Left ventricle myocardium superior (tissue), 1 donor: ENCODE results near the gene PRKG1. TPM values are rescaled to one million over a fixed set of nuclear protein-coding genes. Genes with fewer than 3 reads are reported as not detected.
A peak's percentile ranks its signal among the peaks of the same experiment; 100 is the strongest.

Experiments
- ATAC-seq: fragments of 200-7000 bp; cut with Tn5 transposase; one replicate; pipeline ENCODE4 v1.9.1; 2020; ENCODE audit warnings: mild to moderate bottlenecking, moderate library complexity
- DNase-seq: peaks from one replicate; pipeline ENCODE4 v3.0.0-alpha.2; 2020
- intact Hi-C: fragments of 100-400 bp; cut with micrococcal nuclease; formaldehyde crosslinking; loops from one replicate; pipeline ENCODE4 v1.11.0; 2022
- total RNA-seq: library from RNA; stranded (reverse); fragmentation: NEBNext Ultra II Directional; extraction: Animal tissue kit (Norgen Biotek cat#: 25700); gene quantifications from one replicate; pipeline ENCODE4 v1.2.1, GENCODE V29; 2021
- donor health status: DM: no; HTN: yes; CAD: no; lungs with severe emphysema.

PRKG1 gene
- total RNA-seq, 1 donor from 2014 or later = 24.9 TPM

DNA sequence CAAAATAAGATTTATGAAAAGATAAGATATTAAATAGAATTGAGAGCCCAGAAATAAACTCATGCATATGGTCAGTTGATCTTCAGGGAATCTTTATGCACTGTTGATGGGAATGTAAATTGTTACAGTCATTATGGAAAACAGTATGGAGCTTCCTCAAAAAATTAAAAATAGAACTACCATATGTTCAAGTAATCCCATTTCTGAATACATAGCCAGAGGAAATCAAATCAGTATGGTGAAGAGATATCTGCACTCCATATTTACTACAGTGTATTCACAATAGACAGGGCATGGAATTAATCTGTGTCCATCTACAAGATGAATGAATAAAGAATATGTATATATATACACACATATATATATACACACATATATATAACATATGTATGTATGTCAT, 747.5 kb downstream of the PRKG1 start:
- DNase-seq (no peak), ATAC-seq (no peak)
- intact Hi-C loops = no loop called here

DNA sequence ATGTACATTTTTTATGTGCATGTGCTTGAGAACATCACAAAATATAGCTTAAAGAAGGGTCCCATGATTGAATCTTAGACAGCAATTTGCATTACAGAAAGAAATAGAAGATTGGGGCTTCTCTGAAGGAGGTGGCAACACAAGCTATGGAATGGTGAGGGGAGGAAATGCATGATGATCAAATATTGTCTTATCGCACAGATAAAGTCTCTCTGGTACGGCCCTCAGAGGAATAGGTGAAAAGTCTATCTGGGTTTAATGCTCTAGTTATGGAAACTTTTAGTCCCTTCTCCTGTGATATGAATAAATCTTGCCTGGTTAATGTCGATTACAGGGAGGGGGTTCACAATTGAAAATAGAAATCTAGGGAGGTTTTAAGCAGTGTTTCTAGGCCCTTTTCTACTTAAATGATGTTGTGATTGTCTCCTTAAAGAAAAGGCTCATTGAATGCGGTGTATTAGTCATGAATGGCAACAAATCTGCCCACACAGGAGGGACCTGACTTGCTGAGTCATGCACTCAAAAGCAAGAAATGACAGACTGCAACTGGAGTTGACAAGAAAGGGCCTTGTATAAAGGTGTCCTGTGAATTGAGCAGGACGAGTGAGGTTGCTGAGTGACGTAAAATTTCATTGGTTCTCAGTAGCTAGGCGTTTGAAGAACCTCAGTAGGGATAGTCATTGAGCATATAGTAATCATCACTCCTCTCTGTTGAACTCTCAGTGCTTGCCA, 758.5 kb downstream of the PRKG1 start:
- DNase-seq (no peak), ATAC-seq (no peak)
- intact Hi-C loops = no loop called here

DNA sequence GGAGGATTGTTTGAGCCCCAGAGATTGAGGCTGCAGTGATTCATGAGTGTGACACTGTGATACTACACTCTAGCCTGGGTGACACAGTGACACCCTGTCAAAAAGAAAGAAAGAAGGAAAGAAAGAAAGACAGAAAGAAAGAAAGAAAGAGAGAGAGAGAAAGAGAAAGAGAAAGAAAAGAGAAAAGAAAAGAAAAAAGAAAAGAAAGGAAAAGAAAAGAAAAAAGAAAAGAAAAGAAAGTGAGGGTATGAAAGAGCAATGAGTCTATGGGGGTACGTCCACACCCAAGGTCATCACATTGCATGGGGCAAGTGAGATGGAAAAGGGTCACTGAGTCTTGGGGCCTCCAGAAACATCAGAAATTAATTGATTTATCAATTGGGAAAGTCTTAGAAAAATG, 760.3 kb downstream of the PRKG1 start:
- ATAC-seq (no peak), DNase-seq (no peak)
- intact Hi-C loops = no loop called here

DNA sequence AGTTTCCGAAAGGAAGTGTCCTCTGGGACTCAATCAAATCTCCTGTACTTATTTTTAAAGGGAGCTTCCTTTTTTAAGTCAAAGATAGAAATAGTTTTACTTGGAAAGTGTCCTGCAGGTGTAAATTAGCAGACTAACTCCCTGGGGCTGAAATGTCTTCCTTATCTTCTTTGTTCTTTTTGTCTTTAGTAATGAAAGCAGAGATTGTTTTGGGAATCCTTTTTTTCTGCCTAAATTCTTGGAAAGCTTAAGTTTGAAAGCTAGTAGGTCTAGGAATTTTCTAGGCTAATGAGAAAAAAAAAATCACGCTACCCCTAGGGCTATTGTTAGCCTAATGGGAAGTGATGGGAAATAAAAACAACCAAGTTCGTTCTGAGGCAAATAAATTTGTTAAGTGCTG, 764.2 kb downstream of the PRKG1 start:
- intact Hi-C loops = no loop called here
- ATAC-seq = no peak
- DNase-seq = no peak

DNA sequence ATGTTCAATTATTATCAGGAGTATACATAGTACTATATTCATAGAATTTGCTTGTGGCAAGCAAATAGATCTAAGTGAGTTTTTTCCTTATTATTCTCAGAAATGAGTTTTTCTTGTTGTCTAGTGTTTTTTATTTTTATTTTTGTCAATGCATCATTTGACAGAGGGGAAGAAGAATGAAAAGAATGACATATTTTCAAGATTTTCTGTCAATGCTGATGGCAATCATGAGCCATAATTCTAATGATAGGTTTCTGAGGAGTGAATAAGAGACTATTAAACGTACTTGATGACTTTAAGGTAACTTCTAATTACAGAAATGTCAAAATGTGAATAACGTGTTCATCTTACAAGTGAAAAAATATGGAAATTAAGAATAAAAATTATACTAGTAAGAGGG, 769.7 kb downstream of the PRKG1 start:
- DNase-seq (no peak), ATAC-seq (no peak)
- intact Hi-C loops = no loop called here

DNA sequence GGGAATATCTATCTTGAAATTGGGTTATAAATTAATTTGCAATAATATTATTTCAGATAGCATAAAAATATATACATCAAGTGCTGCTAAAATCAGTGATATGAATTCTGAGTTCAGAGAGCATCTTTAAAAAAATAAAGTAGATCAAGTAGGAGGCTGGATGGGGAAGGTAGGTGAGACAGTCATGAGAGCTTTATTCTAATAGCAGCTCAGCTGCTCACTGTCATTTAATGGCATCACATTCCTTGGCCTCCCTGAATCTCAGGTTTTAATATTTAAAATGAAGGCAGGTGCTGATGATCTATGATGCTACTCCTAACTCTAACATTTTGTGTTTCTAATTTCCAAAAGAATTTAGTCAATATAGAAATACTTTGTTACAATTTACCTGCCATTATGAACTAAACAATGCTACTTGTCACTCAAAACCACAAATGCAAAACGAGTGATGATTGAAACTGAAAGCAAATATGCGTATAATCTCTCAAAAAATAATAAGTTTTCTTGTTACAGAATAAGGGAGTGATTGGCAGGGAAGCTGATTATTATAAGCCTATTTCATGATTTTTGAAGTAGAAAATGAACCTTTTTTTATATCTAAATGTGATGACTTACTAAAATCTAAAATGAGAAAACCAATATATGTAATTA, 772.7 kb downstream of the PRKG1 start:
- ATAC-seq = no peak
- intact Hi-C loops = no loop called here

DNA sequence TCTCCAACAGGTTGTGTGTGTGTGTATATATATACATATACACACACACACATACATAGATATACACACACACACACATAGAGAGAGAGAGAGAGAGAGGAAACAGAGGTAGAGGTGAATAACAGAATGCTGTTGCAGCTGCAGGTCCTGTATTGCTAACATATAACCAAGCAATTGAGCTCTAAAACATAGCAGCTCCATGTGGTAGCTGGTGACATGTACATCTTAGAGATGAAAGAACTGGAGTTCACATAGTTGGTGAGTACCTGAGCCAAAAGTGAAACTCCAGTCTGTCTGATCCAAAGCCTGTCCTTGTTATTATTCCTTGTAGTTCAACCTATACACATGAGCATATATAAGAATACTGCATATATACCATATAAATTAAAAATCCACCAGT, 778.0 kb downstream of the PRKG1 start:
- no peak for ATAC-seq
- intact Hi-C loops = no loop called here
- no peak for DNase-seq

More for the DNA sequence above, 772.7 kb downstream of the PRKG1 start:
- DNase-seq = no peak

DNA sequence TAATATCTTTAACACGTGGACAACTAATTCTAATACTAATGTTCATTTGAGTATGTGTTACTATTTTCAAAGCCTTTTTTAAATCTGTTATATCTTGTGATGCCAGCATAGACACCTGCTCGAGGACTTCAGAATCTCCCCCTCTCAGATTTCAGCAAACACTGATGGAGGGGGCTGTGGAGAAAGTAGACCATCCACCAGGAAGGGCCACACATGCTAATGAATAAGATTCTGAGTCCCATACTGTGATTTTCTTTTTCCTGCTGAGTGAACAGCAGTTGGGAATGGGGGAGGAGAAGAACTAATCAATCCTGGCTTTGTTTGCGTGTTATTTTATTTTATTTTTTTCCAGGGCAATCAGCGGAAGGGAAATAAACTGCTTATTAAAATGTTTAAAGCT, 783.0 kb downstream of the PRKG1 start:
- DNase-seq = no peak
- intact Hi-C loops = no loop called here
- no peak for ATAC-seq

DNA sequence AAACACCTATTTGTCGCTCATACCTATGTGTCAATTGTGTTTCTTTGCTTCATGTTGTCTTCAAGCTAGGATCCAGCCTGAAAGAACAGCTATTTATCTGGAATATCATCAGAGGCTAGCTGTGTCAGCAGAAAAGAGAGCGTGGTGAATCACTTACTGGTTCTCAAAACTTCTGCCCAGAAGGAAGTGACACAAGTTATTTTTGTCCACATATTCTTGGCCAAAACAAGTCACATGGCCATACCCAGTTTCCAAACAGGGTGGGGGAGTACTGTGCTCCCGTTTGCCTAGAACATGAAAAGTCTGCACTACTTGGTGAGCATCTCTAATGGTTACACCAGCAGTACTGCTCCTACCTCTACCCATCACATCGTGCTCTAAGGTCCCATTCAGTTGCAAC, 786.0 kb downstream of the PRKG1 start:
- intact Hi-C loops = no loop called here
- DNase-seq (no peak), ATAC-seq (peak; percentile 95)

DNA sequence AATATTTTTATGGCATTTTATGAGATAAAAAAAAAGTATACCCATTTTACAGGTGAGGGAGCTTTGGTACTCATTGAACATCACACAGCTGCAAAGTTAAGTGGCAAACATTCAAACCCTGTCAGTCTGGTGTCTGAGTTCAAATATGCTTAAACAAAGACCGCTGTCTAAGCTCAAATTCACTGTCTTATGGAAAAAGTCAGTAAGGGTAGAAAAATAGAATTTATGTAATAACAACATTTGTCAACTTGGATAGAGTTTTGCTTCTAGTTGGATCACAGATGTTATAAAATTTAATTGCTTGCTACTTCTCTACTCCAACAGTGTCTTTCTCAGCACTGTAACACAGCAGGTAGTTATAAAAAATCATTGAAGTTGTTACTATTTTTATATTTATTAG, 786.8 kb downstream of the PRKG1 start:
- DNase-seq (no peak), ATAC-seq (no peak)
- intact Hi-C loops = no loop called here

DNA sequence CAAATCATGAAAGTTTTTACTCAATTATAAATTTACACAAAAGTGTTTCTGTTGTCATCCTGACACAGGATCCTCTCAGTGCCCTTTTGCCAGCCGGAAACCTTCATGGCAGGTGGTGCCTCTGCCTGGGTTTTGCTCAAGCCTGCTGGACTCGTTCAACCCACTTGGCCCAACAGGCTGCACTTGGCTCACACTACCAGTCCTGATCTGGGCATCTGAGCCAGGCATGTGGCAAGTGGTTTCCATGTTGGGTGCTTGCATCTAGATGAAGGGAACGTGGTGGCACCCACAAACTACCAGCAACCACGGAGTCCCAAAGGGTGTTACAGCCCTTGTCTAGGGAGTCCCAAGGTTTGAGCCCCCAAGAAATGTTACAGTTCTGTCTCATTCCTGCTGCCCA, 787.4 kb downstream of the PRKG1 start:
- ATAC-seq = no peak
- DNase-seq = no peak
- intact Hi-C loops = no loop called here

DNA sequence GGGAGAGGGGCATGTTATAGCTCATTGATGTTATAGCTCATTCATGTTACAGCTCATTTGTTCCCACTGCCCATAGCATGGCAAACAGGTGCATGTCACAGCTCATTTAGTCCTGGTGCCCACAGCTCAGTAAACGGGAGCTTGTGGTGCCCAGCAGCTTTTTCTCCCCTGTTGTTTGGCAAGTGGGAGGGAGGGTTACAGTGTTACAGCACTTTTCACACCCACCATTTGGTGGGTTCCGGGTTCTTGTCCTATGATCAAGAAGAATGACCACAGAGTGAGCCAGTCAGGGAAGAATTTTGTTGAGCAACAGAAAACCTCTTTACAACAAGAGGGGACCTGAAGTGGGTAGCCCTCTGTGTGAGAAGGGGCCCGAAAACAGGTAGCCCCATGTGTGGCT, 787.9 kb downstream of the PRKG1 start:
- ATAC-seq (no peak), DNase-seq (no peak)
- intact Hi-C loops = no loop called here

DNA sequence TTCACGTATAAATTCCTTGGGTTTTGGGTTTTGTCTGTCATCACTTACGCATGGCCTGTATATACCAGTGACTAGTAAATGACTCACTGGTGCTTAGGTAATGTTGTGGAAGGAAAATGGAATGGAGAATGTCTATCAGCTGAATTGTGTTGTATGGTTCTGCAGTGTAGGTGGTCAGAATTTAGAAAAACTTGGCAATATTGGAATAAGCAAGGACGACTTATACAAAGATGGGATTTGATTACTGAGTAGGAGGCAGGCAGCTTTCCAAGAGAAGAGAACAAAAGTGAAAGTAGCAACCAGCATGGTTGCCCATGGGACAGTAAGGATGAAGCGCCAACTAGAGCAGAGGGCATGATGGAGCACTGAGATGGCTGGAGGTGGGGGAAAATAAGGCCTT, 793.7 kb downstream of the PRKG1 start:
- ATAC-seq (peak; percentile 51), DNase-seq (no peak)
- intact Hi-C loops = no loop called here

DNA sequence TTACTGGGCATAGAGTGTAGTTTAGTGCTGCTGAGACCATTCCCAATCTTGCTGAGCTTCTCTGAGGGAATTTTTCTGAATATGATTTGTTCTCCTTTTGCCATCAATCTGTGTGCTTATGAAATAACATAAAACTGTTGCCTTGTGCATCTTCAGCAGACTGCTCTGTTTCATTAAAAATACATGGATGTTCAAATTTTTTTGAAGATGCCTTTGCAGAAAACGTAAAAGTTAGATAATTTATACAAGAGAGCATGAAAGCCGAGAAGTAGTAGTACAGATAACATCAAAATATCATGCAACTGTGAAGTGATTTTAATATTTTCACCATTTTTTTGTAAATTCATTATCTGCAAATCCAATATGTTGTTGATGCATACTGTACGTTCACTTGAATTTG, 799.8 kb downstream of the PRKG1 start:
- DNase-seq = no peak
- intact Hi-C loops = no loop called here
- no peak for ATAC-seq

DNA sequence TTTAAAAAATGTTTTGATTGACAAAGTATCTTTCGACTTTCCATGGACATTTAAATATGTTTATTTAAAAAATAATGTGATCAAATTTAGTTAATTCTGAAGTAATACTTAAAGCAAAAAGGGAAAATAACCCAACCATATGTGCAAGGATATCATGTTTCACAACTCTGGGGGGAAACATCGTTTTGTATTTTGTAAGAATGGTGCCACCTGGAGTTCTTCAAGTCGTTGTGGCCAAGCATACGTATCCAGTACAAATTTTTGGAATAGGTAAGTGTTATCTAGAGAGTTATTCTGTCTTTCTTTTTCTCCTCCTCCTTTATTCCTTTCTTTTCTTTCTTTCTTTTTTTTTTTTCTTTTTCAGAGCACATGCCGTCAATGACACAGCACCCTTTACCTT, 801.3 kb downstream of the PRKG1 start:
- intact Hi-C loops = no loop called here
- DNase-seq = no peak
- ATAC-seq = no peak

DNA sequence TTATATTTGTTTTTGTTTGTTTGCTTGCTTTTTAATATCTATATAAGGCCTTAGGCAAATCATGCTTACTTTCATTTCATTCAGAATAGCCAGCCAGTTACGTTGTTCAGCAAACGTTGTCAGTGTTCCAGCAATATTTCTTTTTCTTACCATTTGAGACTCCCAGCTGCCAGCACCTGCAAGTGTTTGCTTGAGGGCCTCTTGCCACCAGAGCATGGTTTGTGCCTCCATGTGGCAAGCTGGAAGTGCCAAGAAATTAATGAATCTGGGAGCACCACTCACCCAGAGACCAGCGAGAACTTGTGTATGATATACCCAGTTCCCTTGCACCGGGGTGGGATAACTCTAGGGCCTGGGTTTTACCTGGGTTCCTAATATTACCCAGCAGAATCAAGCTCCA, 802.2 kb downstream of the PRKG1 start:
- intact Hi-C loops = no loop called here
- ATAC-seq = peak; percentile 40
- peak; percentile 41 for DNase-seq

DNA sequence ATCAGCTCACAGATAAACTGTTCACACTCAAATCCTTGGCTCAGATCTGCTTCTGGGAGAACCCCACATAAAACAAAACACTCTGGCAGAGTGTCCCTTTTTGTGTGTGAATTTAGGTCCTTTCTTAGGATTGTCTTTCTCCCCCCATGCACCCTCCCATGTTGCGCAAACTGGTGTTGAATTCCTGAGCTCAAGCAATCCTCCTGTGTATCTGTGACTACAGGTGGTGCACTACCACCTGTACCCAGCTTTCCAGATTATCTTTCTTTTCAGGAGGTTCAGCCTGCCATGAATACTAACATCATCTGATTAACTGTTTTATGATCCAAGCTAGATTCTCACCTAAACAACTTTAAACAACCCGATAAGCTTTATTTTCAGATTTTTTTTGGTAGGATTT, 802.7 kb downstream of the PRKG1 start:
- intact Hi-C loops = no loop called here
- ATAC-seq = no peak

DNA sequence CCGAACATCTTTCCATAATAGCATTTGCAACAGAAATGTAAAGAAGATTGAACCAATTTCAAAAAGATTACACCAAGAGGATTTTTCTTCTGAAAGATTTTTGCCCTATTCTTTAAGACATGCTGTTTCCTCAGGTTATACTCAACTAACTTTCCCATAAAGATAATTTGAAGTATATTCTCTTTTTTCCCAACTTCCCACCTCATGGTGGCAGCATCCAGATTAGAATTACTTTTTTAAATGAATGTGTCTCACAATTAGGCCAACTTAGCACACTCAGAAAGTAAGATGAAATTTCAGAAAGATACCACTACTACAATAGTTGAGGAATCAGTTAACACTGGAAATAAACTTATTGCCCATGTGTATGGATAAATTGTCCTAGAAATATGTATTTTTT, 803.3 kb downstream of the PRKG1 start:
- intact Hi-C loops = no loop called here
- DNase-seq = no peak
- ATAC-seq = no peak

More for the DNA sequence above, 802.7 kb downstream of the PRKG1 start:
- no peak for DNase-seq

DNA sequence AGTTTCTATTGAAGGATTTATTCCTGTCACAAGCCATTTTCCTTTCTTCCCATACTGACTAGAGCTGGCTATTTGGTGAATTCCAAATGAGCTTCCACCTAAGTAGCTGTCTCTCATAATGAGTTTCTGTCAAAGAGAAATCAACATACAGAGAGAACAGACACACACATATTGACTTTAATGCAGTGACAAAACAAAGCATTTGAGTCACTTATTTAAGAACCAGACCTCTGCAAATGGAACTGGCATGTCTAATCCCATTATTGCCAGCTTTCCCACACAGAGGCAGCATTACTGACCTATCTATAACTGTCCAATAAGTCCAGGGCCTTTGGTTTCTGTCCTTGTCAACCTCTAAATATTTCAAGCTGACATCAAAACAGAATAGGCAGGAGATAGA, 804.4 kb downstream of the PRKG1 start:
- no peak for DNase-seq
- intact Hi-C loops = no loop called here
- peak; percentile 16 for ATAC-seq

DNA sequence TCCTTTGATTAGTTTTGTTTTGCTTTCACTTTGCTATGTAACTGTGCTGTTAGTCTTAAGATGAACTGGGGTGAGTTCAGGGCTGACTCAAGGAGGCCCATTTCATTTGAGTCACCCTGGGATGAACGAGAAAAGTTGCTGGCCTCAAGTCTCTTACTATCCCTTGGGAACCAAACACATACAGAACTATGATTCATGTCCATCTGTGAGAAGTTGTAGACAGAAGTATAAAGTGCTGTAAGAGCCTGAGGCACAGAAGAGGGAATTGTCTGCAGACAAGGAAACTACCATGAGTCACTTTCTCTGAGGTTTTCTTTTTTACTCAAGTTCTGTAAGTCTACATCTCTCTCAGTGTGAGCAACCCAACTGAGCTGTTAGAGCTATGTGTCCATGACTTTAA, 805.0 kb downstream of the PRKG1 start:
- DNase-seq = no peak
- intact Hi-C loops = no loop called here
- ATAC-seq = peak; percentile 95

DNA sequence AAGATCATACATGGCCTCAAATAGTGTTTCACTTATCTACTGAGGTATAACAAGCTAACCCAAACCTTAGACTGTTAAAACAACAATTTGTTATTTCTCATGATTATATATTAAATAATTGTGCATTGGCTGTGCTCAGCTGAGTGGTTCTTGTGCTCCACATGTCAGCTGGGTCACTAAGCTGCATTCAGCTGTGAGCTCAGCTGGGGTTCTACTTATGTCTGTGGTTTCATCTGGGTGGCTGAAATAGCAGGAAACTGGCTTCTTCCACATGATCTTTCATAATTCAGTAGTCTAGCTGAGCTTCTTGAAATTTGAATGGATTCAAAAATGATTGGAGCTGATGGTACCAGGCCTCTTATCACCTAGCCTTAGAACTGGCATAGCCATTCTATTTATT, 806.9 kb downstream of the PRKG1 start:
- intact Hi-C loops = no loop called here
- ATAC-seq (no peak), DNase-seq (no peak)
